HepG2 (cell line): ENCODE data around the gene SMIM36. TPM values are rescaled to one million over a fixed set of nuclear protein-coding genes. Genes with fewer than 3 reads are reported as not detected.

ENCODE experiments used
- ATF2 ChIP-seq: sonication (generic); formaldehyde crosslinking; IDR thresholded peaks from 2 replicates; pipeline ENCODE4 v1.4.0; 2020; ENCODE audit warnings: missing genetic modification reagents
- CEBPZ ChIP-seq: IDR thresholded peaks from 2 replicates; pipeline ENCODE4 v1.6.1; 2012; ENCODE audit warnings: low read length, improper control_type of control experiment
- CENPBD1 ChIP-seq: sonication (generic); formaldehyde crosslinking; IDR thresholded peaks from 2 replicates; pipeline ENCODE4 v1.8.0; 2022; ENCODE audit warnings: missing genetic modification reagents, low read depth, mild to moderate bottlenecking, borderline replicate concordance
- GTF2F1 ChIP-seq: fragments of 150-350 bp; IDR thresholded peaks from 2 replicates; pipeline ENCODE4 v1.6.1; 2014; ENCODE audit warnings: low read length
- KDM4B ChIP-seq: sonication (generic); formaldehyde crosslinking; IDR thresholded peaks from 2 replicates; pipeline ENCODE4 v1.4.0; 2020; ENCODE audit warnings: missing genetic modification reagents
- KDM6A ChIP-seq: IDR thresholded peaks from 2 replicates; pipeline ENCODE4 v1.6.1; 2016; ENCODE audit warnings: low read depth
- MYNN ChIP-seq: sonication (generic); formaldehyde crosslinking; IDR thresholded peaks from 2 replicates; pipeline ENCODE4 v1.4.0; 2020; ENCODE audit warnings: mild to moderate bottlenecking, low read depth, missing genetic modification reagents
- NFATC3 ChIP-seq: sonication (generic); formaldehyde crosslinking; IDR thresholded peaks from 2 replicates; pipeline ENCODE4 v1.5.1; 2020; ENCODE audit warnings: mild to moderate bottlenecking, missing genetic modification reagents
- NR2F6 ChIP-seq, 2 experiments: IDR thresholded peaks; 2 replicates each; pipeline ENCODE4 v1.6.1; 2016; ENCODE audit warnings: antibody characterized with exemption in 1 of 2, mild to moderate bottlenecking in 1 of 2
- POLR2A ChIP-seq, 2 experiments: IDR thresholded peaks; 2 replicates each; pipeline ENCODE4 v1.6.1; 2011; ENCODE audit warnings: low read depth in 2 of 2, low read length in 2 of 2, mild to moderate bottlenecking in 1 of 2, moderate library complexity in 1 of 2; ENCODE audit not compliant: insufficient read depth in 1 of 2
- RELA ChIP-seq: sonication (generic); formaldehyde crosslinking; IDR thresholded peaks from 2 replicates; pipeline ENCODE4 v1.4.0; 2020; ENCODE audit warnings: missing genetic modification reagents
- RORA ChIP-seq: sonication (generic); formaldehyde crosslinking; IDR thresholded peaks from 2 replicates; pipeline ENCODE4 v1.5.0; 2020; ENCODE audit warnings: mild to moderate bottlenecking, missing genetic modification reagents, moderate library complexity
- SRSF9 ChIP-seq: fragments of 200-400 bp; formaldehyde crosslinking; IDR thresholded peaks from 2 replicates; pipeline ENCODE4 v1.6.1; 2018; ENCODE audit warnings: borderline replicate concordance, mild to moderate bottlenecking, low read depth, low read length; ENCODE audit not compliant: insufficient read depth, poor library complexity, severe bottlenecking
- TFE3 ChIP-seq: IDR thresholded peaks from 2 replicates; pipeline ENCODE4 v1.6.1; 2016
- ZFP90 ChIP-seq: sonication (generic); formaldehyde crosslinking; IDR thresholded peaks from 2 replicates; pipeline ENCODE4 v1.8.0; 2022; ENCODE audit warnings: missing genetic modification reagents, mild to moderate bottlenecking, inconsistent platforms, borderline replicate concordance
- ZNF44 ChIP-seq: sonication (generic); formaldehyde crosslinking; IDR thresholded peaks from 2 replicates; pipeline ENCODE4 v1.5.1; 2020; ENCODE audit warnings: mild to moderate bottlenecking, missing genetic modification reagents
- ZNF674 ChIP-seq: sonication (generic); formaldehyde crosslinking; IDR thresholded peaks from 2 replicates; pipeline ENCODE4 v1.5.0; 2020; ENCODE audit warnings: low read depth, mild to moderate bottlenecking, missing genetic modification reagents
- ZNF770 ChIP-seq: sonication (generic); formaldehyde crosslinking; IDR thresholded peaks from 2 replicates; pipeline ENCODE4 v1.5.0; 2020; ENCODE audit warnings: mild to moderate bottlenecking, missing genetic modification reagents
- ZSCAN31 ChIP-seq: sonication (generic); formaldehyde crosslinking; IDR thresholded peaks from 2 replicates; pipeline ENCODE4 v1.5.0; 2020; ENCODE audit warnings: low read depth, mild to moderate bottlenecking, missing genetic modification reagents
- polyA plus RNA-seq, 8 experiments: library from polyadenylated mRNA; depleted of rRNA in 3 of 8; stranded (reverse) in 7 of 8; unstranded in 1 of 8; fragments of >200 nt; fragmentation: Illumina TruSeq in 4 of 8; extraction: Trizol in 4 of 8; gene quantifications; 2 replicates each; pipeline versions ENCODE4 v1.2.1 to v1.2.3, GENCODE V29; 2011 to 2016; ENCODE audit warnings: low read depth in 4 of 8, missing spikeins in 1 of 8, mixed read lengths in 1 of 8; ENCODE audit not compliant: insufficient read depth in 1 of 8
- total RNA-seq, 5 experiments: library from RNA; depleted of rRNA; stranded (reverse); fragments of >200 nt; fragmentation: Illumina TruSeq; extraction: Trizol; gene quantifications; 2 replicates each; pipeline ENCODE4 v1.2.3, GENCODE V29; 2016; ENCODE audit warnings: low read depth in 1 of 5

The SMIM36 gene
- total and polyA plus RNA-seq, 2 of the 13 experiments (the other 11 are each of a cell fraction or from before 2014, with no cell fraction given), result not detected

GRCh38 chr17:55444471-55445441 lies 66.5 kb downstream of the SMIM36 start (continued):
- TF ChIP-seq ZNF674 (CRISPR knock-in tag) (no peak), KDM4B (CRISPR knock-in tag) (no peak), SRSF9 (no peak), ATF2 (CRISPR knock-in tag) (no peak), NR2F6 (IDR thresholded peaks at IDR 0.05) (peak; percentile 88), NR2F6 (CRISPR knock-in tag; IDR thresholded peaks at IDR 0.05) (peak; percentile 56), ZFP90 (CRISPR knock-in tag) (no peak; the same call in 1 of the 2 replicates), CENPBD1 (CRISPR knock-in tag) (no peak), CEBPZ (no peak), RORA (CRISPR knock-in tag) (0 out of 2 replicates have a peak, but pooled peaks have one; percentile 80), ZNF770 (CRISPR knock-in tag) (no peak), NFATC3 (CRISPR knock-in tag) (peak; percentile 18; the same call in 1 of the 2 replicates), KDM6A (CRISPR knock-in tag) (peak; percentile 76), MYNN (CRISPR knock-in tag) (peak; percentile 64; the same call in 1 of the 2 replicates), RELA (CRISPR knock-in tag) (0 out of 2 replicates have a peak, but pooled peaks have one; percentile 29), TFE3 (peak; percentile 58; the same call in 1 of the 2 replicates), GTF2F1 (no peak), ZNF44 (peak; percentile 11; the same call in 1 of the 2 replicates), POLR2A (IDR thresholded peaks at IDR 0.05; ENCODE audit: insufficient read depth in 1 of 2, low read depth in 2 of 2, low read length in 2 of 2) (peak in 1 of 2 experiments; percentile 30; a peak in 3 of 4 replicates), ZSCAN31 (peak; percentile 81)
